NCI-H774 (cell line): Measurements from ENCODE around the gene C5orf52.
"Not testable (repeated sequence)": the region's sequence is repeated elsewhere in the genome, so short reads cannot be mapped to it uniquely, and the experiment has no call there.

ENCODE experiments used
- DNase-seq: peaks from one replicate; lab custom pipeline; 2025; lab: John Stamatoyannopoulos, UW

C5orf52 gene

DNA sequence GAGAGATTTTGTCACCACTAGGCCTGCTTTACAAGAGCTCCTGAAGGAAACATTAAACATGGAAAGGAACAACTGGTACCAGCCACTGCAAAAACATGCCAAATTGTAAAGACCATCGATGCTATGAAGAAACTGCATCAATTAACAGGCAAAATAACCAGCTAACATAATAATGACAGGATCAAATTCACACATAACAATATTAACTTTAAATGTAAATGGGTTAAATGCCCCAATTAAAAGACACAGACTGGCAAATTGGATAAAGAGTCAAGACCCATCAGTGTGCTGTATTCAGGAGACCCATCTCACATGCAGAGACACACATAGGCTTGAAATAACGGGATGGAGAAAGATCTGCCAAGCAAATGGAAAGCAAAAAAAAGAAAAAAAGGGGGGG, 51.6 kb downstream of the C5orf52 start:
- DNase-seq, result not testable (repeated sequence)

DNA sequence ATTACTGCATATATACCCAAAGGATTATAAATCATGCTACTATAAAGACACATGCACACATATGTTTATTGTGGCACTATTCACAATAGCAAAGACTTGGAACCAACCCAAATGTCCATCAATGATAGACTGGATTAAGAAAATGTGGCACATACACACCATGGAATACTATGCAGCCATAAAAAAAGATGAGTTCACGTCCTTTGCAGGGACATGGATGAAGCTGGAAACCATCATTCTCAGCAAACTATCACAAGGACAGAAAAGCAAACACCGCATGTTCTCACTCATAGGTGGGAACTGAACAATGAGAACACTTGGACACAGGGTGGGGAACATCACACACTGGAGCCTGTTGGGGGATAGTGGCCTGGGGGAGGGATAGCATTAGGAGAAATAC, 55.3 kb downstream of the C5orf52 start:
- not testable (repeated sequence) for DNase-seq

DNA sequence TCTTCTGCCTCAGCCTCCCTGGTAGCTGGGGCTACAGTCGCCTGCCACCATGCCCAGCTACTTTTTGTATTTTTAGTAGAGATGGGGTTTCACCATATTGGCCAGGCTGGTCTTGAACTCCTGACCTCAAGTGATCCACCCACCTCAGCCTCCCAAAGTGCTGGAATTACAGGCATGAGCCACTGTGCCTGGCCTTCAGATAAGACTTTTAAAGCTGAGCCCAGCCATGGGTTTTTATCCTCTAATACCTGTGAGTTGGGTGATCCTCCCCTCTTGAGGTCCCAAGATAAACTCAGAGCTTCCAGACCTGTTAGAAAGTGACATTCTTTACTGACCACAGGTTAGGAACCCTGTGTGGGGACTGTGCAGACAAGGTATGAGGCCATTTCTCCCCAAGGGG, 56.5 kb downstream of the C5orf52 start:
- not testable (repeated sequence) for DNase-seq
